NAMALWA (cell line): Measurements from ENCODE around the gene FAM9C.

ENCODE experiments used
- DNase-seq: peaks from one replicate; pipeline ENCODE4 v3.0.0-alpha.2; 2015; ENCODE audit warnings: low spot score

FAM9C gene

GRCh38 chrX:13007519-13008188 is 36.8 kb downstream of the FAM9C start:
- no peak for DNase-seq

GRCh38 chrX:13005661-13006473 is 38.6 kb downstream of the FAM9C start:
- DNase-seq, result peak; percentile 43

GRCh38 chrX:13001961-13002671 is 42.3 kb downstream of the FAM9C start:
- peak; percentile 11 for DNase-seq

- DNase-seq, result no peak
These were observed 43.3 kb downstream of the FAM9C start for GRCh38 chrX:13001097-13001496.

GRCh38 chrX:13000301-13000811 is 44.1 kb downstream of the FAM9C start:
- peak; percentile 85 for DNase-seq

GRCh38 chrX:12999422-12999821 is 45.0 kb downstream of the FAM9C start:
- DNase-seq, result peak; percentile 56

- DNase-seq, result peak; percentile 9
These were observed 46.3 kb downstream of the FAM9C start for GRCh38 chrX:12997906-12998687.

GRCh38 chrX:12996934-12997435 is 47.4 kb downstream of the FAM9C start:
- DNase-seq, result no peak

- no peak for DNase-seq
These were observed 50.1 kb downstream of the FAM9C start for GRCh38 chrX:12994321-12994720.

- no peak for DNase-seq
These were observed 50.6 kb downstream of the FAM9C start for GRCh38 chrX:12993826-12994225.

GRCh38 chrX:12992544-12993118 is 51.8 kb downstream of the FAM9C start:
- DNase-seq, result no peak

- no peak for DNase-seq
These were observed 52.8 kb downstream of the FAM9C start for GRCh38 chrX:12991575-12991974.

GRCh38 chrX:12989461-12989860 is 55.0 kb downstream of the FAM9C start:
- DNase-seq, result no peak

- no peak for DNase-seq
These were observed 55.6 kb downstream of the FAM9C start for GRCh38 chrX:12988797-12989196.

GRCh38 chrX:12987900-12988594 is 56.4 kb downstream of the FAM9C start:
- no peak for DNase-seq

GRCh38 chrX:12987340-12987739 is 57.1 kb downstream of the FAM9C start:
- no peak for DNase-seq

- DNase-seq, result no peak
These were observed 57.5 kb downstream of the FAM9C start for GRCh38 chrX:12986886-12987285.

GRCh38 chrX:12986164-12986779 is 58.1 kb downstream of the FAM9C start:
- DNase-seq, result no peak
